ENCODE measurements around the gene CGRRF1.

Gene CGRRF1

DNA sequence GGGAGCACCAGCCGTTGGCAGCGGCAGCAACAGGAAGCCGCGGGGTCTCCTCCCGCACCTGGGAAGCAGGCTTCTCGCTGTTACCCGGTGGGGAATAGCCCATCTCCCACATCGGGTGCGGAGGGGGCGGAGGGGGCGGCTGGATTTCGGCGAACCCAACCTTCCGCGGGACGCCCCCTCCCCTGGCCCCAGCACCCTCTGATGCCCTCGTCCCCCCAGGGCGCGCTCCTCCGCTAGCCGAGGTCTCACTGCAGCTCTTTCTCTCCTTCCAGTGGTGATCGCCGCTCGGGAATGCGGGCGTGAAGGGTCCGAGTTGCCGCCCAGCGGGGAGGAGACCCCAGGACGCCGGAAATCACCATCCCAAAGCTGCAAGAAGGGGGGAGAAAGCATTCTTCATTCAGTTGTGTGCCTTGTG lies 57.5 kb downstream of the CGRRF1 start:
- TF ChIP-seq ZFX (IDR thresholded peaks at IDR 0.05; ENCODE audit: borderline replicate concordance), result no peak
- TF ChIP-seq, protein P1, sequence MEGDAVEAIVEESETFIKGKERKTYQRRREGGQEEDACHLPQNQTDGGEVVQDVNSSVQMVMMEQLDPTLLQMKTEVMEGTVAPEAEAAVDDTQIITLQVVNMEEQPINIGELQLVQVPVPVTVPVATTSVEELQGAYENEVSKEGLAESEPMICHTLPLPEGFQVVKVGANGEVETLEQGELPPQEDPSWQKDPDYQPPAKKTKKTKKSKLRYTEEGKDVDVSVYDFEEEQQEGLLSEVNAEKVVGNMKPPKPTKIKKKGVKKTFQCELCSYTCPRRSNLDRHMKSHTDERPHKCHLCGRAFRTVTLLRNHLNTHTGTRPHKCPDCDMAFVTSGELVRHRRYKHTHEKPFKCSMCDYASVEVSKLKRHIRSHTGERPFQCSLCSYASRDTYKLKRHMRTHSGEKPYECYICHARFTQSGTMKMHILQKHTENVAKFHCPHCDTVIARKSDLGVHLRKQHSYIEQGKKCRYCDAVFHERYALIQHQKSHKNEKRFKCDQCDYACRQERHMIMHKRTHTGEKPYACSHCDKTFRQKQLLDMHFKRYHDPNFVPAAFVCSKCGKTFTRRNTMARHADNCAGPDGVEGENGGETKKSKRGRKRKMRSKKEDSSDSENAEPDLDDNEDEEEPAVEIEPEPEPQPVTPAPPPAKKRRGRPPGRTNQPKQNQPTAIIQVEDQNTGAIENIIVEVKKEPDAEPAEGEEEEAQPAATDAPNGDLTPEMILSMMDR (IDR thresholded peaks at IDR 0.05), result no peak
- H3K27ac ChIP-seq, result peak overlapping the region; percentile 84

DNA sequence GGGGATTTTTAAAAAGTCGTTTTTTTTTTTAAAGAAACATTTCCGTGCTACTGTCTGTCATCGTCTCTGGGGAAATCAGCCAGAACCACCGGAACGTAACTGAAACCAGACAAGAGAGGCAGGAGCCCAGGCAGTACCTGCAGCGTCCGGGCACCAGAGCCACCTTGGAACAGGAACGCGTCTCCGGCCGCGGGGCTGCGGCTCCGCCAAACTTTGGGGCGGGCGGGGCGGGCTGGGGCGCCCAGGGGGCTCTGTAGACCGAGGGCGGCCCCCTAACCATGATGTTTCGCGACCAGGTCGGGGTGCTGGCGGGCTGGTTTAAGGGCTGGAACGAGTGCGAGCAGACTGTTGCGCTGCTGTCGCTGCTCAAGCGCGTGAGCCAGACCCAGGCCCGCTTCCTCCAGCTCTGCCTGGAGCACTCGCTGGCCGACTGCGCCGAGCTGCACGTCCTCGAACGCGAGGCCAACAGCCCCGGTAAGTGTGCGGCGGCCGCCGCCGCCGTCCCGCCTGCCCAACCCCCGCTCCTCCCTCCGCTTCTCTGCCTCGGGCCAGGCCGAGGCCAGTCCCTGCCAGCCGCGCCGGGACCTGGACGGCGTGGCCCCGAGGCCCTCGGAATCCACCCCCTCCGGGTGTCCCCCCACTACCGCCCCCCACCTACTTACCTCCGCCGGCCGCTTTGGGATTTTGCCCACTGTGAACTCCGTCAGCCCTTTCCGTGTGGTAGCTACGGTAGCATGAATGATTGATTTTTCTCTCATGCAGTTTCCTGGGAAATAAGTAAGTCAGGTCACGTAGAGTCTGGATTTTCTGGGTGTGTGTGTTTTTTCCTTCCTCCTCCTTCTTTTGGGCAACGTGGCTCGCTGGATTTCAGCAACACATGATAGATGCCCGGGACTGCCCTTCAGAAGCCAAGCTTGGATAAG lies 58.2 kb downstream of the CGRRF1 start:
- TF ChIP-seq, protein P1 (IDR thresholded peaks at IDR 0.05), result no peak
- TF ChIP-seq ZFX (IDR thresholded peaks at IDR 0.05; ENCODE audit: borderline replicate concordance), result no peak
- H3K27ac ChIP-seq, result peak overlapping the region; percentile 84

DNA sequence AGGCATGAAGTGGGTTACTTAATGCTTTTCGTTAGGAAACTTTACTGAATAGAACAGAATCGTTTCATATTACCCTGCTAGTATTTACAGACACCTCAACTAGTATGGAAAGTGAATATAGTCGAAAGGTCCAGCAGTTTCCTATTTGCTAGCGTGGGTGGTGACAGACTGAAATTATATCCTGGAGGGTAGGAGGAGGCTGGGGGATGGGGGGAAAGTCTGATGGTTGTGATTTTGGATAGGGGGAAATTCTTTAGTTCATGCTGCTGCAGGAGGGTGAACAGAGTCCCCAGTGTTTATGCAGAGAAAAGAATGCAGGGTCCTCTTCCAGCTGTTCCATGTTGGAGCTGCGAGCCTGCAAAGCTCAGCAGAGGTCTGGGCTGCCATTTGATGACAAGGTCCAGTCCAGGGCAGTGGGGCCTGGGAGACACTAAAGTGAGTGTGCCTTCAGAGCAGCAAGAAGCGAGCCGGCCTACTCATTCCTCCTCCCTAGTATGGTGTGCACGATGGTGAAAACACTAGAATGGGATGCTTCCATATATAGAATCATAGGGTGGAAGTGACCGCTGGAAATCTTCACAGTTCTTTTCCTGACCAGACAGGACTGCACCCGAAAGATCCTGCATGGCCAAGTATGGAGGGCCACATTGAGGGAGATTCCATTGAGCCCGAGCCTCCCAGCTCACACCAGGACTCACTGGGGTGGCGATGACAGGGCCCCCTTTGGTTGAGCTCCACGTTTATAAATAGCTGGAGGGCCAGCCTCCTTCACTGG lies 59.3 kb downstream of the CGRRF1 start:
- no peak overlapping the region for H3K27ac ChIP-seq
- no peak for TF ChIP-seq ZFX (IDR thresholded peaks at IDR 0.05; ENCODE audit: borderline replicate concordance)
- TF ChIP-seq, protein P1 (IDR thresholded peaks at IDR 0.05), result no peak

DNA sequence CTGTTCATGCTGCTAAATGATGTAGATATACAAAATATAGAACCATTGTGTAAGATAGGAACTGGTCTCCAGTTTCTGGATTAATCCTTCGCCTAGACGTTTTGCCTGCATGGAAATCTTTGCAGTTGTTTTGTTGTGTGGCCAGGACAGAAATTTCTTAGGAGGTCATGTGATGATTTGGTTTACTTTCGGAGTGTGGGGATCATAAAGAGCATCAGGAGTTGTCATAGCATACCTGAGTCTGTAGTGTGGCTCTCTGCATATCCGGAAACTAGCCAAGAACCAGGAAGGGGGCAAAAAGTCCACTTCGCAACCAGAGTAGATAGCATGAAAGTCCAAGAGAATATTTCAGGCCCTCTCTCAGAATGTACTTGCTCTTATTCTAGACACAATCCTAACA lies 60.3 kb downstream of the CGRRF1 start:
- no peak for TF ChIP-seq ZFX (IDR thresholded peaks at IDR 0.05; ENCODE audit: borderline replicate concordance)
- TF ChIP-seq, protein P1 (IDR thresholded peaks at IDR 0.05), result no peak
- H3K27ac ChIP-seq, result no peak overlapping the region

DNA sequence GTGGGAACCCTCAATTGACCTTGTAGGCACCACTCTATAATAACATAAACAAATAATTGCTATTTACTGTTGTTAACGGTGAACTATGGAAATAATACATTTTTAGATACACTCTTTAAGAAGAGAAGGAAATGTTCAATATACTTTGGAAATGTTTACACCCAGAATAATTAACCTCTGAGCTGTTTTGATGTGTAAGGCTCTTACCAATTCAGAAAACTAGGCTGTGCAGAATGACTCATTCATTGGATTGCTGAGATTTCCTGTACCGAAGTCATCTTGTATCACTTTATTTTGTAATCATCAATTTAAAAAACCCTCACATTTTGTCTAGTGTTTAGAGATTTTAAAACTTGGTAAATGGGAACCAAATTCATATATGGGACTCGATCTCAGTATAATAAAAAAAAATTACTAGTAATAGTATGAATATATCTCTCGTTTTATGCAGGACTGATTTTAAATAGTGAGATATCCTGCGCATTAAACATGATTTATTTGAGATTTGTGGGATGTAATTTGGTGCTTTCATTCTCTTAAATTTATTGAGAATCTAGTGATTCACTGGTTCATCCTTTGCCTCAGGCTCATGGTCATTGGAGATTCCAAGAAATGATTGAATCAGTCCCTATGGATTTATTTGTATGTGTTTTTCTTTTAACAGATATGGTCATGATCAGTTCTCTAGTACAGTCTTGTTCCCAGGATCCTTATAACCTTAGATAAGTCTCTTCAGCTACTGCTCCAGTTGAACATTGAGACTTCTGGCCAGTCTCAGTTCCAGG lies 61.1 kb downstream of the CGRRF1 start:
- TF ChIP-seq, protein P1 (IDR thresholded peaks at IDR 0.05), result no peak
- no peak for TF ChIP-seq ZFX (IDR thresholded peaks at IDR 0.05; ENCODE audit: borderline replicate concordance)

DNA sequence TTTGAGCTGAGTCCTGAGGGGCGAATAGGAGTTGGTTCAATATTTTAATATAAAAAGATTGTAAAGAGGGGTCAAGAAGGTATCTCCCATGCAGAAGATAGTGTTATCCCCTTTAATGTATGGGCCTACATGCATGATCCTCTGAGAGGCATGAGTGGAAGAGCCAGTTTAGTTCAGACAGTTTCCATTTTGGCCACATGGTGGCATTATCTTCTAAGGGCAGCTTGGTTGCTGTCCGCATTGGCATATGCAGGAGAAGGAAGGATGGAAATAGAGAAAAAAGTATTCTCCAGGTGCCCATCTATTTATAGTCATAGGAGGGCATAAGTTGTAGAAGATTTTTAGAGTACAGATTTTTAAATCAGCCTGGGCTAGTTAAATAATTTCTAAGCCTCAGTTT lies 62.6 kb downstream of the CGRRF1 start:
- TF ChIP-seq ZFX (IDR thresholded peaks at IDR 0.05; ENCODE audit: borderline replicate concordance), result no peak
- TF ChIP-seq, protein P1 (IDR thresholded peaks at IDR 0.05), result peak; percentile 70
- no peak overlapping the region for H3K27ac ChIP-seq

More for the DNA sequence above, 61.1 kb downstream of the CGRRF1 start:
- no peak overlapping the region for H3K27ac ChIP-seq
